Fibroblast of skin of back (primary cell): ENCODE results near the gene OR6S1.
"Not testable (repeated sequence)": the region's sequence is repeated elsewhere in the genome, so short reads cannot be mapped to it uniquely, and the experiment has no call there.

ENCODE experiments used
- DNase-seq: peaks from one replicate; pipeline ENCODE4 v3.0.0-alpha.2; 2013

OR6S1 gene

GRCh38 chr14:20631023-20631879, 10.2 kb downstream of the OR6S1 start:
- peak; percentile 68 for DNase-seq

DNA sequence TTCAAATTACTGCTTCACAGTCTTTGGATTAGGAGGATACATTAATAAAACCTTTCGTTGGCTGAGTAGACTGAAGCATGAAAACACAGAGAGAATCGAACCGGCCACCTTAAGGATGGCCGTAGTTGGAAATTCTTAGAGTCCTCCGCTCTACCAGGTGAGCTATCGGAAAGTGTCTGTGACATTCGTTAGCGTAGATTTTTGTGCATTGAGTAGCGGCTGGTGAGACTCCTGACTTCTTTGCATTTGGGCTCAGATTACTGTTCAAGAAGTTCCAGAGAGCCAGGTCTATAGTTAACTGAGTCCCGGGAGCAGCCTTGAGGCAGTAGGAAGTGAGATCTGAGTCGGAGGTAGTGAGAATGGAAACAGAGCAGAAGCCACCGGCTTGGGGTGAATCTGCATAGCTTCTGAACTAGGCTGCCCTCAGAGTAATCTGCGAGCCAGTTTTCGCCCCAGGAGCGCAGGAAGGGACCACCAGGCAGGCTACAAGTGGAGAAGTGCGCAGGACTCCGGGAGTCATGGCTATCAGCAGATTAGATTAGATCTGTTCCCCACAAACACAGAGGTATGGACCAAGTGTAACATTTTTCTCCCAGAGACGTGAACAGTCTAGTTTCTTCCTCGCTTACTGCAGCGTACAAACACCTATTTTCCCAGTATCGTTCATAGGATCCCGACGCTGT, 11.0 kb downstream of the OR6S1 start:
- peak; percentile 40 for DNase-seq

GRCh38 chr14:20628063-20628854, 13.2 kb downstream of the OR6S1 start:
- DNase-seq = no peak

- no peak for DNase-seq
These were observed 14.0 kb downstream of the OR6S1 start for GRCh38 chr14:20627346-20628027.

- DNase-seq = no peak
These were observed 15.2 kb downstream of the OR6S1 start for GRCh38 chr14:20626274-20626673.

DNA sequence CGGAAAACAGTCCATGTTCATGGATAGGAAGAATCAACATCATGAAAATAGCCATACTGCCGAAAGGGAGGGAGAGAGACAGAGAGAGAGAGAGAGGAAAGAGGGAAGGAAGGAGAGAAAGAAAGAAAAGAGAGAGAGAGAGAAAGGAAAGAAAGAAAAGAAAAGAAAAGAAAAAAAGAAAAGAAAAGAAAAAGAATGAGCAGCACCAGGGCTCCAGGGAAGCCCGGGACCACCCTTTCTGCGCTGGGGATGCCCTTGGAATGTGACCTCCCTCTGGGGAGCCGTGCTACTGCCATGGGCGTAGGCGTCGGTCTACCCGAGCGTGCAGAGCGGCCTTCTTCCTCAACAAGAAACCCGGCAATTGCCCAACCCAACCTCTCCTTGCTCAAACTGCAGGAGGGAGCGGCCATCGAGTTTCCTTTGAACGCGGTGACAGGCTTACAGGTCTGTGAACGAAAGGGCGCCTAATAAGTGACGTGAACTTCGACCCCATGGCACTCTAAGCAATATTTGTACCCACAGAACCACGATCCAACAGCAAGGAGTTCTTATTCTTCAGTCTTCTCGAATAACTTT, 16.9 kb downstream of the OR6S1 start:
- DNase-seq = peak; percentile 65

- no peak for DNase-seq
These were observed 17.7 kb downstream of the OR6S1 start for GRCh38 chr14:20623798-20624197.

DNA sequence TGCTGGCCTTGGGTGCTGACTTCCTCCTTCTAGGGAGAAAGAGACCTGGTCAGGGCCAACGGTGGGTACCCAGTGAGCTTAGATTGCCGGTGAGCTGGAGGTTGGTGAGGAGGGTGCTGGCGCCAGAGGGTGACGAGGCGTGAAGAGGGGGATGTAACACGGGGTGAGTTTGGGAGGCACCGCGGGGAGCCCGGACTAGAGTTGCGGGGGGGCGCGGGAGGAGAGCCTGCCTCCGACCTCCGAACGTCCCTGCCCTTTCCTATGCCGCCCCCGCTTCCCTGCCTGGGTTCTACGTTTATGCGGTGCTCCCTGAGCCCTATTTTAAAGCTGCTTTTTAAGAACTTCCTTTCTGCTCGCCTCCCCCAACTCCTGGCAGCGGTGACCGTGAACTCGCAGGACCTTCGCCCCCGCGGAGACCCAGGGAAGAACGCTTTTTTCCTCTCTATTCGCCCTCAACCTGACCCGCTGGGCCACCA, 18.6 kb downstream of the OR6S1 start:
- no peak for DNase-seq

- no peak for DNase-seq
These were observed 20.6 kb downstream of the OR6S1 start for GRCh38 chr14:20620798-20621478.

GRCh38 chr14:20619688-20620087, 21.8 kb downstream of the OR6S1 start:
- not testable (repeated sequence) for DNase-seq

DNA sequence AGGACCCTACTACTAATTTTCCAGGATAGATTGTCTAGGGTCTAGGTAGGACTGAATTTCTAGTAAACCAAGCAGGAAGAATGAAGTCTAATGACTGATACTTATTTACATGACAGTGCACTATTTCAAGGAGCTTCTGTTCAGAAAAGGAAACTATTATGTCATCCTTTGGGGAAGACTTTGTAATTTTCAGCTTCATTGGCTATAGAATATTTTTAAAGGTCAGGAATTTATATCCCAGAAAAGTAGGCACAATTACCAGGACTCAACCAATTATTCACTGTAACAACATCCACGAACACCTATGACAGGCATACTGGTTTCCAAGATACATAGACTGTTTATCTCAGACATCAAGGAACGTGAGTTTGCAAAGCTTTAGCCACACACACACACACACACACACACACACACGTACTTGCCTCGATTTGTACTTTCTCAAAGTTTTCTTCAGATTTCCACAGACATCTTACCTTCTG, 23.2 kb downstream of the OR6S1 start:
- no peak for DNase-seq

- DNase-seq = no peak
These were observed 24.1 kb downstream of the OR6S1 start for GRCh38 chr14:20617138-20618003.

GRCh38 chr14:20615996-20616395, 25.5 kb downstream of the OR6S1 start:
- DNase-seq = no peak

DNA sequence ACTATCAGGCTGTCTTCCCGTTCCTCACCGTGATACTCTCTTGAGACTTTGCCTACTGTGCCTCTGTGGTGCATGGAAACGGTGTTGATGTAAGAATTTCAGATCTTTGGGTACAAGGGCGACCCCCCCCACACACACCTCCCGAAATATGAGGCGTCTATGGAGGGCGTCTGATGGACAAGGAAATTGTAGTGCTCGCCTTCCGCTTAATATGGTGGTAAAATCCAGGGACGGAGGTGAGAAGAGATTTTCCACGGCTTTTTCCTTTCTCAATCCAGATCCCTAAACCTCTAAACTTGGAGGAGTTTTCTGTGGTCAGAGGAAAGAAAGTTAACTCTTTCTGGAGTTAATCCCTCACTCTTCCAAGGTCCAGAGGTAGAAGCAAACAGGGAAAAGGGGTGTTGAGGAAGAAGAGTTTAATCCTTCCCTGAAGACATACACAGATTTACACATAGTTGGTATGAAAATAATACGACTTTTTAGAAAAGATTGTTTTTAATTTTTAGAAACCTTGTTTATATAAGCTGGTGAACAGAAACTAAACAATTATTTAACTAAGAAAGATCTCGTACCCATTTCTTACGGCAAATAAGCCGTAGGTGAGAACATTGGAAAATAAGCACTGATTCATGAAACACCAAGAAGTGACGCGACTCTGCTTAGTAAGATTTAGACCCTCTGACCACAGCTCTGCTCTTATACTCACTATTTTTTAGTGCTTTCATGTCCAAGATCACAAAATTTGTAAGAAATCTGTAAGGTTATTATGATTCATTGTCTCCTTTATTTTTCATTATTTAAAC, 27.3 kb downstream of the OR6S1 start:
- no peak for DNase-seq

- DNase-seq = peak; percentile 98
These were observed 28.1 kb downstream of the OR6S1 start for GRCh38 chr14:20613094-20614037.

- no peak for DNase-seq
These were observed 29.1 kb downstream of the OR6S1 start for GRCh38 chr14:20612403-20612802.

- DNase-seq = no peak
These were observed 30.2 kb downstream of the OR6S1 start for GRCh38 chr14:20611277-20611676.
